Spleen (tissue), 7 donors: ENCODE data around the gene DPP7.

Experiments used
- POLR2A ChIP-seq, 3 donors: fragments of 450-650 bp; IDR thresholded peaks; one replicate each; pipeline ENCODE4 v1.5.1; 2017; ENCODE audit warnings: antibody characterized with exemption in 3 of 3, mild to moderate bottlenecking in 1 of 3
- POLR2AphosphoS5 ChIP-seq, 3 donors: sonication (generic); formaldehyde crosslinking; IDR thresholded peaks; one replicate each; pipeline ENCODE4 v1.5.1; 2017; ENCODE audit warnings: antibody characterized with exemption in 3 of 3
- TF ChIP-seq, protein P1 (sequence below), 11 experiments: fragments of 200-600 bp in 7 of 11; fragments of 450-650 bp in 4 of 11; sonication (generic) in 4 of 11; IDR thresholded peaks in 8 of 11; conservative IDR thresholded peaks in 3 of 11; 1 replicate in 7 of 11; 2 replicates in 4 of 11; pipeline versions ENCODE4 v1.4.0 to v1.8.0; 2016 to 2021; ENCODE audit warnings: antibody characterized with exemption in 11 of 11, inconsistent platforms in 4 of 11, mild to moderate bottlenecking in 1 of 11
- donor health status: DM: no; HTN: no; CAD: no; lungs with moderate emphysema.
- donor health status: DM: no; HTN: no; CAD: no.
- donor health status: DM: no; HTN: no; CAD: no.

DNA sequence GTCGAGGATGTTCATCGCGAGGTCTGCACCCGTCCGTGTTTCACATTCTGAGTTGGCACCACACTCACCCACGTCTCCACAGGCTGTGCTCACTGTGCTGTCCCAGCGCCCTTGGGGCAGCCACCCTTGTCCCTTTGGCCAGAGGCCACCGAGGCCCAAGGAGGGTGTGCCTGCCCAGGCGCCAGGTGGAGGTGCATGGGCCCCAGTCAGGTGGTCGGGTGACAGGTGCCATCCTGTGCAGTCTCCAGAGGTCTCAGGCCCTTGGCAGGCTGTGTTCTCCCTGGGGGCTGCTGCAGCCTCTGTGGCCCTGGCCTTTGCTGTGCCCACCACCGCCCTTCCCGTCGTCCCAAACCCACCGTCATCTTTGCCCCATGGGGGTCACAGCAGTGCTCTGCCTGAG is 15.3 kb downstream of the DPP7 start:
- TF ChIP-seq POLR2A (IDR thresholded peaks at IDR 0.05): no peak
- TF ChIP-seq, protein P1, sequence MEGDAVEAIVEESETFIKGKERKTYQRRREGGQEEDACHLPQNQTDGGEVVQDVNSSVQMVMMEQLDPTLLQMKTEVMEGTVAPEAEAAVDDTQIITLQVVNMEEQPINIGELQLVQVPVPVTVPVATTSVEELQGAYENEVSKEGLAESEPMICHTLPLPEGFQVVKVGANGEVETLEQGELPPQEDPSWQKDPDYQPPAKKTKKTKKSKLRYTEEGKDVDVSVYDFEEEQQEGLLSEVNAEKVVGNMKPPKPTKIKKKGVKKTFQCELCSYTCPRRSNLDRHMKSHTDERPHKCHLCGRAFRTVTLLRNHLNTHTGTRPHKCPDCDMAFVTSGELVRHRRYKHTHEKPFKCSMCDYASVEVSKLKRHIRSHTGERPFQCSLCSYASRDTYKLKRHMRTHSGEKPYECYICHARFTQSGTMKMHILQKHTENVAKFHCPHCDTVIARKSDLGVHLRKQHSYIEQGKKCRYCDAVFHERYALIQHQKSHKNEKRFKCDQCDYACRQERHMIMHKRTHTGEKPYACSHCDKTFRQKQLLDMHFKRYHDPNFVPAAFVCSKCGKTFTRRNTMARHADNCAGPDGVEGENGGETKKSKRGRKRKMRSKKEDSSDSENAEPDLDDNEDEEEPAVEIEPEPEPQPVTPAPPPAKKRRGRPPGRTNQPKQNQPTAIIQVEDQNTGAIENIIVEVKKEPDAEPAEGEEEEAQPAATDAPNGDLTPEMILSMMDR (IDR thresholded peaks at IDR 0.05 in 8 of 11, conservative IDR thresholded peaks at IDR 0.05 in 3 of 11): no peak
- peak in 1 of 3 donors; percentile 16 for TF ChIP-seq POLR2AphosphoS5 (IDR thresholded peaks at IDR 0.05)
